ENCODE results near the gene C17orf75.

C17orf75 gene

GRCh38 chr17:32341141-32341856 lies 674 bp downstream of the C17orf75 start:
- POLR2A ChIA-PET = interaction anchor here (0.9 to 1.5 kb wide), 6 partner anchors 13 to 47 kb away, joined by 3 to 5 read pairs (median 3); no protein-coding TSS in a partner anchor
- no peak for DNase-seq (ENCODE audit: extremely low spot score)
- CTCF ChIA-PET = interaction anchor here (0.7 kb wide), 1 partner anchor 43 kb away, joined by 9 read pairs; no protein-coding TSS in a partner anchor
- TF ChIP-seq NFRKB (IDR thresholded peaks at IDR 0.05) = no peak
- TF ChIP-seq ELF4 (IDR thresholded peaks at IDR 0.05) = no peak
- no peak for TF ChIP-seq FOXK2 (IDR thresholded peaks at IDR 0.05)
- TF ChIP-seq FOXM1 (IDR thresholded peaks at IDR 0.05; ENCODE audit: borderline replicate concordance) = no peak
- TF ChIP-seq HDGF (IDR thresholded peaks at IDR 0.05; ENCODE audit: borderline replicate concordance) = no peak
- TF ChIP-seq FOXA1 (IDR thresholded peaks at IDR 0.05) = no peak
- TF ChIP-seq CTBP1 (IDR thresholded peaks at IDR 0.05; ENCODE audit: borderline replicate concordance) = no peak

GRCh38 chr17:32335687-32336086 lies 6.3 kb downstream of the C17orf75 start:
- ChIA-PET POLR2A (interaction anchor here (0.5 kb wide), 1 partner anchor 21 kb away, joined by 4 read pairs; no protein-coding TSS in a partner anchor), CTCF (interaction anchor here (0.6 kb wide), 1 partner anchor 16 kb away, joined by 3 read pairs; no protein-coding TSS in a partner anchor)
- TF ChIP-seq ZNF384 (IDR thresholded peaks at IDR 0.05) (no peak), LEF1 (IDR thresholded peaks at IDR 0.05; ENCODE audit: borderline replicate concordance) (no peak), TARDBP (IDR thresholded peaks at IDR 0.05) (no peak), PKNOX1 (IDR thresholded peaks at IDR 0.05) (no peak)
- DNase-seq (ENCODE audit: extremely low spot score) = no peak

- ChIA-PET POLR2A (no interaction called here), CTCF (interaction anchor here (0.6 kb wide), 1 partner anchor 15 kb away, joined by 3 read pairs; no protein-coding TSS in a partner anchor)
- DNase-seq (ENCODE audit: extremely low spot score) = no peak
- TF ChIP-seq TARDBP (IDR thresholded peaks at IDR 0.05) (no peak), LEF1 (IDR thresholded peaks at IDR 0.05; ENCODE audit: borderline replicate concordance) (no peak), FOXK2 (IDR thresholded peaks at IDR 0.05) (no peak), BHLHE40 (IDR thresholded peaks at IDR 0.05; ENCODE audit: borderline replicate concordance) (no peak), SP1 (IDR thresholded peaks at IDR 0.05) (no peak), FOXA1 (IDR thresholded peaks at IDR 0.05) (no peak), ELF4 (IDR thresholded peaks at IDR 0.05) (no peak), CTBP1 (IDR thresholded peaks at IDR 0.05; ENCODE audit: borderline replicate concordance) (no peak), FOXM1 (IDR thresholded peaks at IDR 0.05; ENCODE audit: borderline replicate concordance) (no peak), ARNT (IDR thresholded peaks at IDR 0.05) (no peak), L3MBTL2 (conservative IDR thresholded peaks at IDR 0.05) (no peak), NFRKB (IDR thresholded peaks at IDR 0.05) (no peak), HDGF (IDR thresholded peaks at IDR 0.05; ENCODE audit: borderline replicate concordance) (no peak), ZNF384 (IDR thresholded peaks at IDR 0.05) (no peak), SUZ12 (IDR thresholded peaks at IDR 0.05) (no peak), PKNOX1 (IDR thresholded peaks at IDR 0.05) (no peak)
Measured at GRCh38 chr17:32335046-32335445, 6.9 kb downstream of the C17orf75 start.

- ChIA-PET POLR2A (no interaction called here), CTCF (no interaction called here)
- no peak for TF ChIP-seq SUZ12 (IDR thresholded peaks at IDR 0.05)
- TF ChIP-seq LEF1 (IDR thresholded peaks at IDR 0.05; ENCODE audit: borderline replicate concordance) = no peak
- no peak for TF ChIP-seq FOXK2 (IDR thresholded peaks at IDR 0.05)
- no peak for TF ChIP-seq L3MBTL2 (conservative IDR thresholded peaks at IDR 0.05)
- DNase-seq (ENCODE audit: extremely low spot score) = no peak
Measured at GRCh38 chr17:32333187-32333586, 8.8 kb downstream of the C17orf75 start.

DNA sequence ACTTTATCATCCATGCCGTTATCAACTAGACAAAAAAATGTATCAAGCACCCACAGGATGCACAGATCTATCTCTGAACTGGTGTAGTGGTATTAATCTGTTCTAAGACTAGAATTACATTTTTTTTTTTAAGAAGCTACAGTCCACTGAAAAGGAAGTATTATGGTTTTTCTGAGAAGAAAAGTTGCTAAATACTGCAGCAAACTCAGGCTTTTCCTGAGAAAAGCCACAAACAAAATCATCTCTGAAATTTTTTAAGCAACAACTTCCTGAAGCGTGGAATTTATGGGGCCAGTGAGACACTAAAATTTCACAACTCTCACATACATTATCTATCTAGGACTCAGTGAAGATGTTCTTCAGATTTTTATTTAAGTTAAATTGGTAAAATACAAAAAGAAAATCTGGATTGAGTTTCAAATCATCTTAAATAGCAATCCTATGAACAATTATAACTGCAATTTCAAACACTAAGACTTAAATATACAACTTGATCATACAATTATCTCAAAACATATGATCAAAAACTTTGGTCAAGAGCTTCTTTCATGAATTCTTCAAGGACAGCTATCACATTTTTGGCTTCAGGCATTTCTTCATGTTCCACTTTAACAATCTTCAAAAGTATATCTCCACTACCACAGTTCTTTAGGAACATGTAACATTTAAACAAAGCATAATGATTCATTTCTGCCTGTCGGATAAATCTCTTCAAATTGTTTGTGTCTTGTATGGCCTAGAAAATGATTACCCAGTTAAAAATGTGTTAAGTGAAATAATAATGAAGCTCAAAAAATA lies 10.5 kb downstream of the C17orf75 start:
- ChIA-PET CTCF (interaction anchor here (0.9 kb wide), 1 partner anchor 78 kb away, joined by 4 read pairs; no protein-coding TSS in a partner anchor), POLR2A (interaction anchor here (0.9 kb wide), 1 partner anchor 8 kb away, joined by 3 read pairs; no protein-coding TSS in a partner anchor)
- TF ChIP-seq LEF1 (IDR thresholded peaks at IDR 0.05; ENCODE audit: borderline replicate concordance) (no peak), ELF4 (IDR thresholded peaks at IDR 0.05) (no peak), FOXK2 (IDR thresholded peaks at IDR 0.05) (no peak), NFRKB (IDR thresholded peaks at IDR 0.05) (no peak), ZNF384 (IDR thresholded peaks at IDR 0.05) (no peak)
- no peak for DNase-seq (ENCODE audit: extremely low spot score)

GRCh38 chr17:32330147-32330546 lies 11.8 kb downstream of the C17orf75 start:
- POLR2A ChIA-PET = interaction anchor here (0.9 to 1.4 kb wide), 2 partner anchors 9 to 19 kb away, joined by 3 read pairs; no protein-coding TSS in a partner anchor
- TF ChIP-seq SP1 (IDR thresholded peaks at IDR 0.05) = no peak
- no peak for TF ChIP-seq SUZ12 (IDR thresholded peaks at IDR 0.05)
- TF ChIP-seq BHLHE40 (IDR thresholded peaks at IDR 0.05; ENCODE audit: borderline replicate concordance) = no peak
- no peak for TF ChIP-seq TARDBP (IDR thresholded peaks at IDR 0.05)
- TF ChIP-seq FOXK2 (IDR thresholded peaks at IDR 0.05) = no peak
- TF ChIP-seq L3MBTL2 (conservative IDR thresholded peaks at IDR 0.05) = no peak
- no peak for TF ChIP-seq LEF1 (IDR thresholded peaks at IDR 0.05; ENCODE audit: borderline replicate concordance)
- TF ChIP-seq FOXA1 (IDR thresholded peaks at IDR 0.05) = no peak
- no peak for TF ChIP-seq CTBP1 (IDR thresholded peaks at IDR 0.05; ENCODE audit: borderline replicate concordance)
- TF ChIP-seq NFRKB (IDR thresholded peaks at IDR 0.05) = no peak
- TF ChIP-seq FOXM1 (IDR thresholded peaks at IDR 0.05; ENCODE audit: borderline replicate concordance) = no peak
- TF ChIP-seq ARNT (IDR thresholded peaks at IDR 0.05) = no peak
- no peak for TF ChIP-seq ZNF384 (IDR thresholded peaks at IDR 0.05)
- no peak for TF ChIP-seq PKNOX1 (IDR thresholded peaks at IDR 0.05)
- no peak for DNase-seq (ENCODE audit: extremely low spot score)
- CTCF ChIA-PET = interaction anchor here (0.6 to 0.7 kb wide), 2 partner anchors 178 to 323 kb away, joined by 4 read pairs; partner anchors contain the start of gene LRRC37B
